Esophagus mucosa (tissue), 1 donor: ENCODE data around the gene OR9Q1. TPM values are rescaled to one million over a fixed set of nuclear protein-coding genes. Genes with fewer than 3 reads are reported as not detected.

Experiments
- total RNA-seq: library from RNA; stranded (reverse); gene quantifications from one replicate; pipeline ENCODE4 v1.2.4, GENCODE V29; 2023
- donor health status: DM: yes; HTN: yes; CAD: no.

Gene OR9Q1
- total RNA-seq, 1 donor from 2014 or later, result not detected

Other genes with a start within 250 kb of the OR9Q1 start
- gene OR6Q1, start 7.1 kb downstream of the OR9Q1 start, total RNA-seq, result not detected
- not detected for gene OR9I1, start 101.6 kb downstream of the OR9Q1 start, total RNA-seq
- gene OR9Q2, start 165.2 kb downstream of the OR9Q1 start, total RNA-seq, result not detected
- not detected for gene OR1S2, start 180.3 kb downstream of the OR9Q1 start, total RNA-seq
- gene OR1S1, start 188.8 kb downstream of the OR9Q1 start, total RNA-seq, result not detected
- not detected for gene OR10Q1, start 205.0 kb downstream of the OR9Q1 start, total RNA-seq
- gene OR10W1, start 244.4 kb downstream of the OR9Q1 start, total RNA-seq, result not detected